Peyer's patch (tissue), 4 donors: ENCODE measurements around the gene CCL18.

Source experiments
- CTCF ChIP-seq, 6 experiments: fragments of 450-650 bp in 4 of 6; fragments of 200-600 bp in 2 of 6; sonication (generic) in 1 of 6; IDR thresholded peaks; one replicate each; pipeline ENCODE4 v1.5.1; 2017 to 2019; ENCODE audit warnings: antibody characterized with exemption in 6 of 6, mild to moderate bottlenecking in 3 of 6, moderate library complexity in 1 of 6
- POLR2A ChIP-seq, 2 donors: fragments of 450-650 bp; IDR thresholded peaks; one replicate each; pipeline ENCODE4 v1.5.1; 2017; ENCODE audit warnings: antibody characterized with exemption in 2 of 2, mild to moderate bottlenecking in 2 of 2, moderate library complexity in 2 of 2

- no peak for TF ChIP-seq CTCF (IDR thresholded peaks at IDR 0.05)
- no peak for TF ChIP-seq POLR2A (IDR thresholded peaks at IDR 0.05)
These were observed 39.8 kb upstream of the CCL18 start for GRCh38 chr17:36024106-36024869.
